ENCODE measurements around the gene GABRB3.

GABRB3 gene

GRCh38 chr15:26772154-26773066 lies at the start of gene GABRB3:
TSS of gene GABRB3 (minus strand) at chr15:26773066.
- no peak for DNase-seq (ENCODE audit: low read depth)

- no peak for DNase-seq (ENCODE audit: low read depth)
Measured at GRCh38 chr15:26807517-26808427, 34.9 kb upstream of the GABRB3 start.

- no peak for DNase-seq (ENCODE audit: low read depth)
Measured at GRCh38 chr15:26806574-26806973, 33.7 kb upstream of the GABRB3 start.

GRCh38 chr15:26806151-26806550 lies 33.3 kb upstream of the GABRB3 start:
- DNase-seq (ENCODE audit: low read depth): no peak

- no peak for DNase-seq (ENCODE audit: low read depth)
Measured at GRCh38 chr15:26805470-26805869, 32.6 kb upstream of the GABRB3 start.

- no peak for DNase-seq (ENCODE audit: low read depth)
Measured at GRCh38 chr15:26804063-26804804, 31.4 kb upstream of the GABRB3 start.

GRCh38 chr15:26790118-26790517 lies 17.3 kb upstream of the GABRB3 start:
- no peak for DNase-seq (ENCODE audit: low read depth)

- no peak for DNase-seq (ENCODE audit: low read depth)
Measured at GRCh38 chr15:26781816-26782215, 8.9 kb upstream of the GABRB3 start.

GRCh38 chr15:26773917-26774316 lies 1.1 kb upstream of the GABRB3 start:
- DNase-seq (ENCODE audit: low read depth): no peak

GRCh38 chr15:26773067-26773877 lies 406 bp upstream of the GABRB3 start:
- DNase-seq (ENCODE audit: low read depth): no peak

GRCh38 chr15:26771578-26772153 lies 1.2 kb downstream of the GABRB3 start:
- DNase-seq (ENCODE audit: low read depth): no peak

- no peak for DNase-seq (ENCODE audit: low read depth)
Measured at GRCh38 chr15:26771168-26771567, 1.7 kb downstream of the GABRB3 start.

- DNase-seq (ENCODE audit: low read depth): no peak
Measured at GRCh38 chr15:26767169-26767670, 5.6 kb downstream of the GABRB3 start.

GRCh38 chr15:26766262-26766661 lies 6.6 kb downstream of the GABRB3 start:
- no peak for DNase-seq (ENCODE audit: low read depth)

- DNase-seq (ENCODE audit: low read depth): no peak
Measured at GRCh38 chr15:26759986-26760385, 12.9 kb downstream of the GABRB3 start.

- DNase-seq (ENCODE audit: low read depth): no peak
Measured at GRCh38 chr15:26758079-26758478, 14.8 kb downstream of the GABRB3 start.

GRCh38 chr15:26757141-26757540 lies 15.7 kb downstream of the GABRB3 start:
- DNase-seq (ENCODE audit: low read depth): no peak

- no peak for DNase-seq (ENCODE audit: low read depth)
Measured at GRCh38 chr15:26744894-26745293, 28.0 kb downstream of the GABRB3 start.

- DNase-seq (ENCODE audit: low read depth): no peak
Measured at GRCh38 chr15:26739791-26740190, 33.1 kb downstream of the GABRB3 start.

- no peak for DNase-seq (ENCODE audit: low read depth)
Measured at GRCh38 chr15:26738996-26739395, 33.9 kb downstream of the GABRB3 start.
